GM10248 (cell line): Measurements from ENCODE around the gene PCDH9.

Source experiments
- CTCF ChIA-PET: fragments of 300-600 bp; sonication (Branson Sonifier 250); formaldehyde crosslinking; extraction: SDS; loops from one replicate; lab custom pipeline; 2021; ENCODE audit warnings: antibody characterized with exemption; lab: Yijun Ruan, JAX
- POLR2A ChIA-PET: fragments of 350-650 bp; sonication (Branson Sonifier 250); formaldehyde crosslinking; extraction: SDS; loops from one replicate; lab custom pipeline; 2020; ENCODE audit warnings: antibody characterized with exemption; lab: Yijun Ruan, JAX
- DNase-seq: peaks from one replicate; pipeline ENCODE4 v3.0.0; 2012; ENCODE audit errors: extremely low spot score
- CTCF ChIP-seq: IDR thresholded peaks from 2 replicates; pipeline ENCODE4 v1.5.1; 2012; ENCODE audit warnings: mild to moderate bottlenecking, low read depth; ENCODE audit errors: extremely low read depth, missing control alignments, control extremely low read depth

Gene PCDH9

GRCh38 chr13:66992183-66992582 lies 238.0 kb downstream of the PCDH9 start:
- ChIA-PET POLR2A (no interaction called here), CTCF (interaction anchor here (1.2 kb wide), 1 partner anchor 26 kb away, joined by 3 read pairs; no protein-coding TSS in a partner anchor)
- DNase-seq: no peak
- no peak for TF ChIP-seq CTCF

- ChIA-PET CTCF (interaction anchor here (2.2 kb wide), 1 partner anchor 10 kb away, joined by 6 read pairs; no protein-coding TSS in a partner anchor), POLR2A (no interaction called here)
- no peak for TF ChIP-seq CTCF
Measured at GRCh38 chr13:66984241-66984640, 245.9 kb downstream of the PCDH9 start.

GRCh38 chr13:66981912-66982311 lies 248.2 kb downstream of the PCDH9 start:
- TF ChIP-seq CTCF: no peak
- ChIA-PET CTCF (interaction anchor here (1.2 kb wide), 1 partner anchor 8 kb away, joined by 3 read pairs; no protein-coding TSS in a partner anchor), POLR2A (no interaction called here)
- no peak for DNase-seq

More at GRCh38 chr13:66984241-66984640, 245.9 kb downstream of the PCDH9 start:
- DNase-seq: no peak

GRCh38 chr13:66977161-66977560 lies 253.0 kb downstream of the PCDH9 start:
- CTCF ChIA-PET: no interaction called here
- TF ChIP-seq CTCF: no peak
- no peak for DNase-seq
- POLR2A ChIA-PET: no interaction called here

GRCh38 chr13:66974889-66975288 lies 255.2 kb downstream of the PCDH9 start:
- no peak for TF ChIP-seq CTCF
- DNase-seq: no peak
- ChIA-PET POLR2A (no interaction called here), CTCF (interaction anchor here (1.1 to 1.8 kb wide), 2 partner anchors 13 to 20 kb away, joined by 3 to 4 read pairs; no protein-coding TSS in a partner anchor)

- no peak for TF ChIP-seq CTCF
- ChIA-PET CTCF (interaction anchor here (1.0 to 1.8 kb wide), 3 partner anchors 8 to 21 kb away, joined by 3 to 4 read pairs (median 3); no protein-coding TSS in a partner anchor), POLR2A (no interaction called here)
- no peak for DNase-seq
Measured at GRCh38 chr13:66974174-66974573, 256.0 kb downstream of the PCDH9 start.
